K562 (cell line): ENCODE measurements around the gene HADHB. TPM values are rescaled to one million over a fixed set of nuclear protein-coding genes. Genes with fewer than 3 reads are reported as not detected.

Experiments
- ATAC-seq: fragments of 200-7000 bp; cut with Tn5 transposase; 3 replicates; pipeline ENCODE4 v1.9.1; 2020; ENCODE audit warnings: moderate library complexity
- BruUV-seq: library from RNA; stranded (reverse); fragments of 400-500 nt; replicated peaks from 2 replicates; lab custom pipeline; 2021; lab: Mats Ljungman, UMichigan
- CTCF ChIA-PET: fragments of 300-600 bp; formaldehyde crosslinking; extraction: SDS; loops from one replicate; lab custom pipeline; 2021; ENCODE audit warnings: low intra/inter-chr PET ratio; lab: Yijun Ruan, JAX
- POLR2A ChIA-PET: fragments of 300-600, 350-650 bp; sonication (Branson Sonifier 250); formaldehyde crosslinking; extraction: SDS; loops from one replicate; lab custom pipeline; 2021; ENCODE audit warnings: antibody characterized with exemption, inconsistent platforms; lab: Yijun Ruan, JAX
- DNase-seq, 4 experiments: peaks; one replicate each; pipeline versions ENCODE4 v3.0.0 to v3.0.0-alpha.2; 2011 to 2018; ENCODE audit warnings: low spot score in 3 of 4, mixed read lengths in 3 of 4; ENCODE audit errors: extremely low read depth in 1 of 4
- FAIRE-seq: peaks from 2 replicates; lab custom pipeline; 2011; peaks lifted over from hg19 to GRCh38; lab: Jason Lieb, UNC
- H2AFZ ChIP-seq: 2 replicates; pipeline ENCODE4 v1.6.0; 2011; ENCODE audit warnings: low read depth, low read length, control low read depth, inconsistent platforms
- H3K27ac ChIP-seq: fragments of 200-600 bp; 3 replicates; pipeline ENCODE4 v1.8.0; 2011; ENCODE audit warnings: low read depth, mild to moderate bottlenecking, control low read depth, inconsistent platforms, low read length, moderate library complexity, mixed read lengths; ENCODE audit errors: extremely low read depth
- H3K27me3 ChIP-seq, 2 experiments: fragments of 300-600 bp in 1 of 2; 2 replicates in 1 of 2; 3 replicates in 1 of 2; pipeline versions ENCODE4 v1.6.0 to v1.8.0; 2011; ENCODE audit warnings: inconsistent platforms in 2 of 2, low read length in 2 of 2, mild to moderate bottlenecking in 1 of 2, mixed read lengths in 1 of 2, moderate library complexity in 1 of 2; ENCODE audit not compliant: control insufficient read depth in 2 of 2, insufficient read depth in 2 of 2
- H3K36me3 ChIP-seq: fragments of 300-600 bp; 3 replicates; pipeline ENCODE4 v1.8.0; 2011; ENCODE audit warnings: mild to moderate bottlenecking, low read length, inconsistent platforms; ENCODE audit not compliant: control insufficient read depth, insufficient read depth
- H3K4me1 ChIP-seq, 2 experiments: fragments of 200-600 bp in 1 of 2; replicated peaks in 1 of 2; 2 replicates in 1 of 2; 3 replicates in 1 of 2; pipeline versions ENCODE4 v1.5.1 to v1.8.0; 2011; ENCODE audit warnings: inconsistent platforms in 2 of 2, low read length in 2 of 2, mild to moderate bottlenecking in 1 of 2, mixed read lengths in 1 of 2, moderate library complexity in 1 of 2; ENCODE audit not compliant: control insufficient read depth in 2 of 2, insufficient read depth in 2 of 2
- H3K4me2 ChIP-seq: 2 replicates; pipeline ENCODE4 v1.6.1; 2011; ENCODE audit warnings: low read length, control low read depth, inconsistent platforms, mixed read lengths; ENCODE audit not compliant: insufficient read depth
- H3K4me3 ChIP-seq: fragments of 200-600 bp; sonication (generic), shearing (Covaris generic); 2 replicates; pipeline ENCODE4 v1.5.1; 2016; ENCODE audit warnings: control low read depth, inconsistent platforms
- H3K79me2 ChIP-seq: fragments of 200-600 bp; 3 replicates; pipeline ENCODE4 v1.8.0; 2011; ENCODE audit warnings: low read length, inconsistent platforms; ENCODE audit not compliant: control insufficient read depth, insufficient read depth
- H3K9ac ChIP-seq, 2 experiments: 2 replicates each; pipeline versions ENCODE4 v1.6.0 to v1.6.1; 2011; ENCODE audit warnings: low read depth in 2 of 2, low read length in 2 of 2, control low read depth in 1 of 2, inconsistent platforms in 1 of 2, mild to moderate bottlenecking in 1 of 2, mixed read lengths in 1 of 2; ENCODE audit not compliant: insufficient read depth in 1 of 2
- H3K9me1 ChIP-seq: one replicate; pipeline ENCODE4 v1.6.0; 2011; ENCODE audit warnings: inconsistent platforms, mild to moderate bottlenecking, low read length, moderate library complexity; ENCODE audit not compliant: control insufficient read depth, insufficient read depth
- H3K9me3 ChIP-seq: replicated peaks from 2 replicates; pipeline ENCODE4 v1.5.1; 2011; ENCODE audit warnings: low read depth, low read length, inconsistent platforms; ENCODE audit not compliant: control insufficient read depth, insufficient read depth
- H4K20me1 ChIP-seq: replicated peaks from 2 replicates; pipeline ENCODE4 v1.6.1; 2011; ENCODE audit warnings: low read length, inconsistent platforms, mixed read lengths; ENCODE audit not compliant: control insufficient read depth, insufficient read depth
- CHD4 ChIP-seq: fragments of 200-600 bp; sonication (generic); IDR thresholded peaks from 3 replicates; pipeline ENCODE4 v1.6.1; 2012; ENCODE audit warnings: low read depth, mild to moderate bottlenecking, mixed read lengths, low read length, inconsistent platforms; ENCODE audit not compliant: insufficient read depth, insufficient replicate concordance, poor library complexity, severe bottlenecking
- HDAC6 ChIP-seq: IDR thresholded peaks from 2 replicates; pipeline ENCODE4 v1.6.1; 2012; ENCODE audit warnings: low read depth, mild to moderate bottlenecking, control low read depth, inconsistent platforms, low read length, moderate library complexity
- HIVEP1 ChIP-seq: fragments of 250-450 bp; sonication (Bioruptor Pico); IDR thresholded peaks from 2 replicates; pipeline ENCODE4 v1.4.0; 2020; ENCODE audit warnings: mild to moderate bottlenecking
- HMG20B ChIP-seq: fragments of 250-450 bp; sonication (Bioruptor Pico); IDR thresholded peaks from 2 replicates; pipeline ENCODE4 v1.5.0; 2021; ENCODE audit warnings: mild to moderate bottlenecking
- HNRNPLL ChIP-seq: fragments of 200-400 bp; formaldehyde crosslinking; IDR thresholded peaks from 2 replicates; pipeline ENCODE4 v1.6.1; 2017; ENCODE audit warnings: low read length, low read depth, mild to moderate bottlenecking; ENCODE audit not compliant: poor library complexity, severe bottlenecking
- KAT8 ChIP-seq: fragments of 450-650 bp; IDR thresholded peaks from 2 replicates; pipeline ENCODE4 v1.6.1; 2016; ENCODE audit warnings: low read depth, mild to moderate bottlenecking
- MITF ChIP-seq: IDR thresholded peaks from 2 replicates; pipeline ENCODE4 v1.6.1; 2014; ENCODE audit warnings: antibody characterized with exemption
- NFIX ChIP-seq: fragments of 250-450 bp; sonication (Bioruptor Pico); IDR thresholded peaks from 2 replicates; pipeline ENCODE4 v1.4.0; 2020; ENCODE audit warnings: low read depth, mild to moderate bottlenecking, moderate library complexity
- PTBP1 ChIP-seq: fragments of 200-400 bp; formaldehyde crosslinking; IDR thresholded peaks from 2 replicates; pipeline ENCODE4 v1.6.1; 2017; ENCODE audit warnings: low read depth, low read length
- RAD51 ChIP-seq: fragments of 450-650 bp; IDR thresholded peaks from 2 replicates; pipeline ENCODE4 v1.7.1; 2016; ENCODE audit warnings: low read depth, mild to moderate bottlenecking, borderline replicate concordance
- SRSF1 ChIP-seq: fragments of 200-400 bp; formaldehyde crosslinking; IDR thresholded peaks from 2 replicates; pipeline ENCODE4 v1.6.1; 2017; ENCODE audit warnings: mild to moderate bottlenecking, low read depth, low read length, moderate library complexity
- STAG1 ChIP-seq: sonication (generic); formaldehyde crosslinking; IDR thresholded peaks from 2 replicates; pipeline ENCODE4 v1.5.0; 2020; ENCODE audit warnings: missing genetic modification reagents, borderline replicate concordance
- TAF9B ChIP-seq: fragments of 450-650 bp; IDR thresholded peaks from 2 replicates; pipeline ENCODE4 v1.6.1; 2018; ENCODE audit warnings: mild to moderate bottlenecking; ENCODE audit not compliant: partially characterized antibody
- TAL1 ChIP-seq: fragments of 450-650 bp; IDR thresholded peaks from 2 replicates; pipeline ENCODE4 v1.6.1; 2016; ENCODE audit warnings: mild to moderate bottlenecking
- ZKSCAN3 ChIP-seq: fragments of 250-450 bp; sonication (Bioruptor Pico); IDR thresholded peaks from 2 replicates; pipeline ENCODE4 v1.4.0; 2020
- ZNF274 ChIP-seq: IDR thresholded peaks from 2 replicates; pipeline ENCODE4 v1.6.1; 2011; ENCODE audit warnings: low read depth, mild to moderate bottlenecking, low read length, moderate library complexity, borderline replicate concordance
- ZNF644 ChIP-seq: fragments of 200-800 bp; sonication (Bioruptor generic); IDR thresholded peaks from 2 replicates; pipeline ENCODE4 v1.6.1; 2016; ENCODE audit warnings: low read depth, missing genetic modification characterization, missing compliant biosample characterization
- ZNF780A ChIP-seq: fragments of 250-450 bp; sonication (Bioruptor Pico); IDR thresholded peaks from 2 replicates; pipeline ENCODE4 v1.5.0; 2021; ENCODE audit warnings: mild to moderate bottlenecking
- WGBS: fragments of 100-300 bp; shearing (Covaris generic); methylation state at CpG from one replicate; pipeline ENCODE4 v1.1.6; 2016; ENCODE audit warnings: low coverage, mixed read lengths; ENCODE audit not compliant: insufficient coverage; ENCODE audit errors: missing lambda C conversion rate; 5-methylcytosine and 5-hydroxymethylcytosine counted together
- in situ Hi-C: fragments of 300-500 bp; cut with MboI; formaldehyde crosslinking; loops from 4 replicates; pipeline ENCODE4 v1.15.0; 2018; ENCODE audit warnings: inconsistent platforms, mixed read lengths
- intact Hi-C: fragments of 100-400 bp; cut with micrococcal nuclease; formaldehyde crosslinking; loops from 2 replicates; pipeline ENCODE4 v1.14.2; 2022
- polyA plus RNA-seq, 8 experiments: library from polyadenylated mRNA; depleted of rRNA in 4 of 8; stranded (reverse) in 5 of 8; unstranded in 3 of 8; fragments of >200 nt; fragmentation: Nextera tagmentation in 2 of 8; fragmentation: Illumina TruSeq in 1 of 8; extraction: Ambion mirVana in 2 of 8; extraction: Trizol in 1 of 8; gene quantifications; 2 replicates each; pipeline versions ENCODE4 v1.2.1 to v1.2.3, GENCODE V29; 2011 to 2014; ENCODE audit warnings: inconsistent platforms in 1 of 8, missing spikeins in 1 of 8
- total RNA-seq, 7 experiments: library from RNA; depleted of rRNA in 6 of 7; stranded (reverse); fragments of >200 nt in 6 of 7; fragmentation: Illumina TruSeq in 2 of 7; extraction: Trizol in 2 of 7; gene quantifications; 2 replicates each; pipeline versions ENCODE4 v1.2.1 to v1.2.3, GENCODE V29; 2011 to 2021; ENCODE audit warnings: low replicate concordance in 1 of 7
- TF ChIP-seq, protein P1 (sequence below): fragments of 250-450 bp; sonication (Bioruptor Pico); IDR thresholded peaks from 2 replicates; pipeline ENCODE4 v1.5.0; 2021

HADHB gene
- total and polyA plus RNA-seq, 9 of the 15 experiments (the other 6 are each of a cell fraction or from before 2014, with no cell fraction given): 67.3 to 199 (median 100) TPM

- FAIRE-seq: no peak
- Histone ChIP-seq H3K9me1 (no peaks in the 10 kb centered on the region), H3K4me3 (no peak overlapping the region), H3K27ac (no peak overlapping the region), H3K79me2 (no peaks in the 10 kb centered on the region), H3K9me3 (no peaks in the 10 kb centered on the region), H3K4me1 (no peaks in the 10 kb centered on the region), H4K20me1 (no peaks in the 10 kb centered on the region), H3K4me2 (no peak overlapping the region), H3K9ac (no peak overlapping the region), H3K36me3 (peaks cover 90% of the 10 kb centered on the region), H3K27me3 (no peaks in the 10 kb centered on the region), H2AFZ (no peak overlapping the region)
- intact Hi-C loops (no loop called here), in situ Hi-C loops (no loop called here)
- POLR2A ChIA-PET: interaction anchor here (0.9 kb wide), 1 partner anchor 13 kb away, joined by 3 read pairs; no protein-coding TSS in a partner anchor
- WGBS: 82% methylated on average over 1 of the region's 1 CpG
- TF ChIP-seq, protein P1, sequence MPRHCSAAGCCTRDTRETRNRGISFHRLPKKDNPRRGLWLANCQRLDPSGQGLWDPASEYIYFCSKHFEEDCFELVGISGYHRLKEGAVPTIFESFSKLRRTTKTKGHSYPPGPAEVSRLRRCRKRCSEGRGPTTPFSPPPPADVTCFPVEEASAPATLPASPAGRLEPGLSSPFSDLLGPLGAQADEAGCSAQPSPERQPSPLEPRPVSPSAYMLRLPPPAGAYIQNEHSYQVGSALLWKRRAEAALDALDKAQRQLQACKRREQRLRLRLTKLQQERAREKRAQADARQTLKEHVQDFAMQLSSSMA: no peak
- TF ChIP-seq HIVEP1: no peak
- TF ChIP-seq CHD4: no peak
- no peak for TF ChIP-seq SRSF1
- TF ChIP-seq TAL1: no peak
- TF ChIP-seq ZNF274: no peak
- no peak for TF ChIP-seq ZKSCAN3 (CRISPR knock-in tag)
- TF ChIP-seq ZNF644 (tag): no peak
- TF ChIP-seq MITF: no peak
- no peak for TF ChIP-seq HDAC6
- TF ChIP-seq HMG20B (CRISPR knock-in tag): no peak
- no peak for TF ChIP-seq KAT8
- TF ChIP-seq ZNF780A: no peak
- TF ChIP-seq RAD51: no peak
- TF ChIP-seq PTBP1: no peak
- TF ChIP-seq TAF9B: no peak
- TF ChIP-seq STAG1 (CRISPR knock-in tag): no peak
- no peak for TF ChIP-seq HNRNPLL
- no peak for TF ChIP-seq NFIX (CRISPR knock-in tag)
- CTCF ChIA-PET: no interaction called here
- no peak for DNase-seq
- ATAC-seq: no peak
- no TSS peak for BruUV-seq
These were observed 28.9 kb upstream of the HADHB start for GRCh38 chr2:26215833-26216232.
